WTC11 (cell line): ENCODE measurements around the gene SPTBN4.

Experiments
- FOXP1 ChIP-seq: sonication (generic); formaldehyde crosslinking; IDR thresholded peaks from 2 replicates; pipeline ENCODE4 v1.8.0; 2022; ENCODE audit warnings: missing genetic modification reagents, mild to moderate bottlenecking, moderate library complexity, borderline replicate concordance
- KAT7 ChIP-seq: sonication (generic); formaldehyde crosslinking; IDR thresholded peaks from 2 replicates; pipeline ENCODE4 v1.8.1; 2023; ENCODE audit warnings: missing genetic modification reagents, mild to moderate bottlenecking, borderline replicate concordance
- NFE2L1 ChIP-seq: sonication (generic); formaldehyde crosslinking; IDR thresholded peaks from 2 replicates; pipeline ENCODE4 v1.8.1; 2023; ENCODE audit warnings: missing genetic modification reagents
- NR3C1 ChIP-seq: sonication (generic); formaldehyde crosslinking; conservative IDR thresholded peaks from 2 replicates; pipeline ENCODE4 v1.8.1; 2023; ENCODE audit warnings: low read depth, mild to moderate bottlenecking, missing genetic modification reagents
- RELA ChIP-seq: sonication (generic); formaldehyde crosslinking; IDR thresholded peaks from 2 replicates; pipeline ENCODE4 v1.8.1; 2022; ENCODE audit warnings: missing genetic modification reagents, mild to moderate bottlenecking, borderline replicate concordance
- SP1 ChIP-seq: sonication (generic); formaldehyde crosslinking; conservative IDR thresholded peaks from 2 replicates; pipeline ENCODE4 v1.8.1; 2022; ENCODE audit warnings: missing genetic modification reagents
- ZNF232 ChIP-seq: sonication (generic); formaldehyde crosslinking; IDR thresholded peaks from 2 replicates; pipeline ENCODE4 v1.8.0; 2022; ENCODE audit warnings: mild to moderate bottlenecking, missing genetic modification reagents
- TF ChIP-seq, protein P1 (sequence below): fragments of 200-600 bp; IDR thresholded peaks from 2 replicates; pipeline ENCODE4 v1.8.0; 2022; ENCODE audit warnings: antibody characterized with exemption
- TF ChIP-seq, protein P2 (sequence below): sonication (generic); formaldehyde crosslinking; IDR thresholded peaks from 2 replicates; pipeline ENCODE4 v1.8.0; 2022; ENCODE audit warnings: mild to moderate bottlenecking, missing genetic modification reagents
- TF ChIP-seq, protein P3 (sequence below): sonication (generic); formaldehyde crosslinking; IDR thresholded peaks from 2 replicates; pipeline ENCODE4 v1.8.1; 2023; ENCODE audit warnings: mild to moderate bottlenecking, moderate library complexity, missing genetic modification reagents
- TF ChIP-seq, protein P4 (sequence below): sonication (generic); formaldehyde crosslinking; IDR thresholded peaks from 2 replicates; pipeline ENCODE4 v1.8.0; 2023; ENCODE audit warnings: missing genetic modification reagents

DNA sequence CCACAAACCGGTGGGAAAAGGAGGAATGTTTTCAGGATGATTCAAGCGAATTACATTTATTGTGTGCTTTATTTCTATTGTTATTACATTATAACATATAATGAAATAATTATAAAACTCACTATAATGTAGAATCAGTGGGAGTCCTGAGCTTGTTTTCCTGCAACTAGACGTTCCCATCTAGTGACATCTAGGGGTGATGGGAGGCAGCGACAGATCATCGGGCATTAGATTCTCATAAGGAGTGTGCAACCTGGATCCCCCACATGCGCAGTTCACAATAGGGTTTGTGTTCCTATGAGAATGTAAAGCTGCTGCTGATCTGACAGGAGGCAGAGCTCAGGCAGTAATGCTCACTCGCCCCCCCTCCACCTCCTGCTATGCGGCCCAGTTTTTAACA lies 54.5 kb downstream of the SPTBN4 start:
- TF ChIP-seq, protein P1, sequence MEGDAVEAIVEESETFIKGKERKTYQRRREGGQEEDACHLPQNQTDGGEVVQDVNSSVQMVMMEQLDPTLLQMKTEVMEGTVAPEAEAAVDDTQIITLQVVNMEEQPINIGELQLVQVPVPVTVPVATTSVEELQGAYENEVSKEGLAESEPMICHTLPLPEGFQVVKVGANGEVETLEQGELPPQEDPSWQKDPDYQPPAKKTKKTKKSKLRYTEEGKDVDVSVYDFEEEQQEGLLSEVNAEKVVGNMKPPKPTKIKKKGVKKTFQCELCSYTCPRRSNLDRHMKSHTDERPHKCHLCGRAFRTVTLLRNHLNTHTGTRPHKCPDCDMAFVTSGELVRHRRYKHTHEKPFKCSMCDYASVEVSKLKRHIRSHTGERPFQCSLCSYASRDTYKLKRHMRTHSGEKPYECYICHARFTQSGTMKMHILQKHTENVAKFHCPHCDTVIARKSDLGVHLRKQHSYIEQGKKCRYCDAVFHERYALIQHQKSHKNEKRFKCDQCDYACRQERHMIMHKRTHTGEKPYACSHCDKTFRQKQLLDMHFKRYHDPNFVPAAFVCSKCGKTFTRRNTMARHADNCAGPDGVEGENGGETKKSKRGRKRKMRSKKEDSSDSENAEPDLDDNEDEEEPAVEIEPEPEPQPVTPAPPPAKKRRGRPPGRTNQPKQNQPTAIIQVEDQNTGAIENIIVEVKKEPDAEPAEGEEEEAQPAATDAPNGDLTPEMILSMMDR: no peak
- TF ChIP-seq, protein P2, sequence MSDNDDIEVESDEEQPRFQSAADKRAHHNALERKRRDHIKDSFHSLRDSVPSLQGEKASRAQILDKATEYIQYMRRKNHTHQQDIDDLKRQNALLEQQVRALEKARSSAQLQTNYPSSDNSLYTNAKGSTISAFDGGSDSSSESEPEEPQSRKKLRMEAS (CRISPR knock-in tag): no peak
- no peak for TF ChIP-seq ZNF232 (CRISPR knock-in tag)
- TF ChIP-seq NR3C1 (CRISPR knock-in tag): no peak
- TF ChIP-seq, protein P3, sequence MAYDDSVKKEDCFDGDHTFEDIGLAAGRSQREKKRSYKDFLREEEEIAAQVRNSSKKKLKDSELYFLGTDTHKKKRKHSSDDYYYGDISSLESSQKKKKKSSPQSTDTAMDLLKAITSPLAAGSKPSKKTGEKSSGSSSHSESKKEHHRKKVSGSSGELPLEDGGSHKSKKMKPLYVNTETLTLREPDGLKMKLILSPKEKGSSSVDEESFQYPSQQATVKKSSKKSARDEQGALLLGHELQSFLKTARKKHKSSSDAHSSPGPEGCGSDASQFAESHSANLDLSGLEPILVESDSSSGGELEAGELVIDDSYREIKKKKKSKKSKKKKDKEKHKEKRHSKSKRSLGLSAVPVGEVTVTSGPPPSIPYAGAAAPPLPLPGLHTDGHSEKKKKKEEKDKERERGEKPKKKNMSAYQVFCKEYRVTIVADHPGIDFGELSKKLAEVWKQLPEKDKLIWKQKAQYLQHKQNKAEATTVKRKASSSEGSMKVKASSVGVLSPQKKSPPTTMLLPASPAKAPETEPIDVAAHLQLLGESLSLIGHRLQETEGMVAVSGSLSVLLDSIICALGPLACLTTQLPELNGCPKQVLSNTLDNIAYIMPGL (CRISPR knock-in tag): no peak
- TF ChIP-seq SP1 (CRISPR knock-in tag): no peak
- TF ChIP-seq RELA (CRISPR knock-in tag): no peak
- TF ChIP-seq KAT7: no peak
- TF ChIP-seq, protein P4, sequence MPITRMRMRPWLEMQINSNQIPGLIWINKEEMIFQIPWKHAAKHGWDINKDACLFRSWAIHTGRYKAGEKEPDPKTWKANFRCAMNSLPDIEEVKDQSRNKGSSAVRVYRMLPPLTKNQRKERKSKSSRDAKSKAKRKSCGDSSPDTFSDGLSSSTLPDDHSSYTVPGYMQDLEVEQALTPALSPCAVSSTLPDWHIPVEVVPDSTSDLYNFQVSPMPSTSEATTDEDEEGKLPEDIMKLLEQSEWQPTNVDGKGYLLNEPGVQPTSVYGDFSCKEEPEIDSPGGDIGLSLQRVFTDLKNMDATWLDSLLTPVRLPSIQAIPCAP (CRISPR knock-in tag): no peak
- TF ChIP-seq NFE2L1 (CRISPR knock-in tag): no peak
- TF ChIP-seq FOXP1 (CRISPR knock-in tag): no peak
